NOMO-1 treated with DMSO at 0.1 percent for 48 hours (cell line): ENCODE measurements around the gene TFCP2L1.

Source experiments
- DNase-seq: peaks from one replicate; lab custom pipeline; 2025; ENCODE audit not compliant: unreplicated experiment; lab: John Stamatoyannopoulos, UW

TFCP2L1 gene

DNA sequence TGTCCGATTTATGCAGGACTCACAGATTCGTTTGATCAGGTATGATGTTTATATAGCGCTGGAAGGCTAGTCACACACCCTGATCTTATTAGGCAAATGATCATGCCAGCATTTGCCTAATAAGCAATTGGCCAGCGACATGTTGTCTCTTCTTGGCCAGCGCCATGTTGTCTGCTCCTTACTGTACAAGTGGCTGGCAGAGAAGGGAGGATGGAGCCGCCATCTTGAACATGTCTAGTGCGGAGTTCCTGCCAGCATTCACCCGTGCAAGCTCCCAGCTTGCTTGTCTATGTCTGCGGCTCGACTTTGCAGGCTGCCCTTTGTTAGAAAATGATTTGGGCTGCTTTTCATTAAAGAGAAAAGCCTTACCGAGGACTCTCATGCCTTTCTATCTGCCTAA, 106.3 kb downstream of the TFCP2L1 start:
- no peak for DNase-seq

DNA sequence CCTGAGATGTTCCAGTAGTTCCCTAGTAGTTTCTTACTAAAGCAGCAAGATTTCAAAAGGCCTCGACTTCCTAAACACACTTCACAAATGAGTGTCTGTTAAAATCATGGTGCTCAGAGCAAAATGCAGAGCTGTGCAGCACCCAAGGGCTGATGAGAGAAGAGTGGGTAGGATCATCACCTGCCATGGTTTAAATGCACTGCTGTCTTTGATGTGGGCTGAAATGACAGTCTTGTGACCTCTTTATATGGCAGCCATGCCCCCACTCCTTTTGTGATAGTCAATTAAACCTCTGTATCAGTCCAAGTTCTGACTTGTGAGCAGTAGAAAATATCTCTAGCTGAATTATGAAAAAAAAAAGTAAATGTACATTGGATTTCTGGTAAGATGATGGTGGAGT, 107.1 kb downstream of the TFCP2L1 start:
- DNase-seq = no peak

DNA sequence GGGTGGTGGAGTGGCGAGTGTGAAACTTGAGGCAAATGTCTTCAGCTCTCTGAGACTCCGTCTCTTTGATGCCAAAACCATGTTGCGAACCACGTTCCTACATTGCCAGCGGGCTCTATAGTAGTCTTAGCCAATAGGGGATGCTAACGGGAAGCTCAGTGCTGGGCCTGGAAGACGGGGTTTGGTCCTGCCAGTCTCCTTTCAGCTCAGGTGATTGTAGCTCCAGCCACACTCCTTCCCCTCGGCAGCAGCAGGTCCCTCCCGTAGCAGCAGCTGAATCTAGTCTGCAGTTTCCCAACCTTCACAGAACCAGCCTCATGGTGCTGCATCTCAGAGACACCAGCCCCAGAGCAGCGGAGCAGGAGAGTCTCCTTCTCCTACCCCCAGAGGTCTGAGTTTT, 109.7 kb downstream of the TFCP2L1 start:
- DNase-seq = no peak

DNA sequence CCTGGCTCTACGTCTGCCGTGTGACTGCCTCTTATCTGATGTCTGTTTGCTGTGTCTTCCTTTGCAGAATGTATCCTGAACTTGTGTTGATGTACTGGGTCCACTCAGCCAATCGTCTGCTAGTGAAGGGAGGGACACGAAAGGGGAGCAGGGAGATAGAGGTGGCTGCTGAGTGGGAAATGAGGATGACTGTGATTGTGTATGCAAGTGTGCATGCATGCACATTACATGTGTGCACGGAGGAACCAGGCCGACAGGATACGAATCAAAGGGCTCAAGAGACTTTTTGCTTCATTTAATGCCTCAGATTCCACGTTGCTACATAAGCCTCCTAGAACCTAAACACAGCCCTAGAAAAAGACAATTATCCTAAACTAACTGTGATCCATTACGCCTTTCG, 111.2 kb downstream of the TFCP2L1 start:
- DNase-seq = no peak

DNA sequence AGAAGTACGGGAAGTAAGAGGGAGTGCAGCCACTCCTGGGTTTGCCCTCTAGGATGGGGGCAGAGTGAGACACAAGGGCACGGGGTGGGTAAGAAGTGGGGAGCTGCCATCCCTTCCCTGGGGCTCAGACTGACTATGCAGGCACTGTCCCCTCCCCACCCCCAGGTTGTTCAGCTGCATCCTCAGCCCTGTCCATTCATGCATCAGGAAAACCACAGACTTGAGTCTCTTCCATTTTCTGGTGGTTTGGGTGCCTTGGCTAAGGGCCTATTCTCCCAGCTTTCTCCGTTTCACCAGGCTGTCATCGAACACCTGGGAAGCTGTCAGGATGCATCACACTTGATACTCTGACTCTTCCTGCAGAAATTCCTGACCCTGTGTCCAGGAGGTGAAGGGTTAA, 111.9 kb downstream of the TFCP2L1 start:
- no peak for DNase-seq

DNA sequence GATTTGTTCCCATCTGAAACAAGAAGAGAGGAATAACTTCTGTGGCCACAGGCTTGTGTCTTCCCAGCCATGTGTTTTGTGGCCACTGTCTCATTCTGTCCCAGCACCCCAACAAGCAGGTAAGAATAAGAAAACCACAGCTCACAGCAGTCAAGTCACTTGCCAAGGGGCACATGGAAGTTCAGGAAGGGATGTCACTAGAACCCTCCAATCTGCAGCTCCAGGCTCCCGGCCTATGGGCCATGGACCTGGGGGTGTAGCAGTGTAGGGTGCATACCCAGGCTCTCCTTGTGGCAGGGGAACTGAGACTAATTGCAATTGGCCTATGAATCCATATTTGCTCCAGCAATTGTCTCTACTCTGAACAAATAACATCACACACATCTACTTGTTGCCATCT, 112.5 kb downstream of the TFCP2L1 start:
- DNase-seq = no peak

DNA sequence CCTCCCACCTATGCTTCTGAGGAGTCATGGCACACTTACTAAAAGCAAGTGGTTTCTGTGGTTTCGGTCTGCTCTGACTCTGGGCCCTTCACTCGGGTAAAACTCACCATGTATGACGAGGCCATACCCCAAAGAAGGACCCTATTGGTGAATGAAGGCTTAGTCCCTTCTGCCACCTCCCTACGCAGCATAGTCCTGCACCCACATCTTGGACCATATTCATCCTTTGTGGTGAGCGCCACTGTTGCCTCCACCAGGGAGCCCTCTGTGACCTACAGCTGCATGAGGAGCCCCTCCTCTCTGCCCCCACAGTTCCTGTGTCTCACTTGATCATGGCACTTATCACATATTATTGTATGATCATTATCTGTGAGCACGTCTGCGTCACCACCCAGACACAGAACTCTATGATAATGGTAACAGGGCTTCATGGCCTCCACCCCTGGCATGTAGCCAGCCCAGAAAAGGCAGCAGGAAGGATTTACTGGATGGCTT, 113.3 kb downstream of the TFCP2L1 start:
- DNase-seq = no peak

DNA sequence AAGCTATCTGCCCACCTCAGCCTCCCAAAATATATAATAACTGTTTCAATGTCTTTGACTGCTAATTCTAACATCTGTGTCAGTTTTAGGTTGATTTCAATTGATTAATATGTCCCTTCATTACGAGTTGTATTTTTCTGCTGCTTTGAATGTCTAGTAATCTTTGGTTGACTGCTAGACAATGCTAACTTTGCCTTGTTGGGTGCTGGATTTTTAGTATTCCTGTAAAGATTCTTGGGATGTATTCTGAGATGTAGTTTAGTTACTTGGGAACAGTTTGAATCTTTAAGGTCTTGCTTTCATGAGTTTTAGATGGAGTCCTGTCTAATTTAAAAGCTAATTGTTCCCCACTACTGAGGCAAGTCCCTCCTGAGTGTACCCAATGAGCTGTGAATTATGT, 114.4 kb downstream of the TFCP2L1 start:
- no peak for DNase-seq

DNA sequence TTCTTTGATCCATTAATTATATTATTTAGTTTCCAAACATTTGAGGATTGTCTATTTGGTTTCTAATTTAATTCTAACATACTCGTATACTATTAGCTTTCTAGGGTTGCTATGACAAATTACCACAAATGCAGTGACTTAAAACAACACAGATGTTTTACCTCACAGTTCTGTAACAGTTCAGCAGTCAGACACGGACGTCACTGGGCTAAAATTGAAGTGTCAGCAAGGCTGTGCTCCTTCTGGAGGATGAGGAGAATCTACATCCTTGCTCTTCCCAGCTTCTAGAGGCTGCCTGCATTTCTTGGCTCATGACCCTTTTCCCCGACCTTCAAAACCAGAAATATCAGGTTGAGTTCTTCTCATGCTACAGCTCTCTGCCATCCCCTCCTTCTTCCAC, 117.6 kb downstream of the TFCP2L1 start:
- no peak for DNase-seq
